ENCODE measurements around the gene GLRA3. TPM values are rescaled to one million over a fixed set of nuclear protein-coding genes. Genes with fewer than 3 reads are reported as not detected.

GLRA3 gene
- polyA plus RNA-seq, 3 donors = not detected

DNA sequence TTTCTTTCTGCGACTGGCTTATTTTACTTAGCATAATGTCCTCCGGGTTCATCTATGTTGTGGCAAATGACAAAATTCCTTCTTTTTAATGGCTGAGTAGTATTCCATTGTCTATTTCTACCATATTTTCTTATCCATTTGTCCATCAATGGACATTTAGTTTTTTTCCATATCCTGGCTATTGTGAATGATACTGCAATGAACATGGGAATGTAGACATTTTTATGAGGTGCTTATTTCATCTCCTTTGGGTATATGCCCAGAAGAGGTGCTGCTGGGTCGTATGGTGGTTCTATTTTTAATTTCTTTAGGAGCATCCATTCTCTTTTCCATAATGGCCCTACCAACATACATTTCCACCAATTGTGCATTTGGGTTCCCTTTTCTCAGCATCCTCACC is 230.2 kb downstream of the GLRA3 start:
- TF ChIP-seq, protein P1, sequence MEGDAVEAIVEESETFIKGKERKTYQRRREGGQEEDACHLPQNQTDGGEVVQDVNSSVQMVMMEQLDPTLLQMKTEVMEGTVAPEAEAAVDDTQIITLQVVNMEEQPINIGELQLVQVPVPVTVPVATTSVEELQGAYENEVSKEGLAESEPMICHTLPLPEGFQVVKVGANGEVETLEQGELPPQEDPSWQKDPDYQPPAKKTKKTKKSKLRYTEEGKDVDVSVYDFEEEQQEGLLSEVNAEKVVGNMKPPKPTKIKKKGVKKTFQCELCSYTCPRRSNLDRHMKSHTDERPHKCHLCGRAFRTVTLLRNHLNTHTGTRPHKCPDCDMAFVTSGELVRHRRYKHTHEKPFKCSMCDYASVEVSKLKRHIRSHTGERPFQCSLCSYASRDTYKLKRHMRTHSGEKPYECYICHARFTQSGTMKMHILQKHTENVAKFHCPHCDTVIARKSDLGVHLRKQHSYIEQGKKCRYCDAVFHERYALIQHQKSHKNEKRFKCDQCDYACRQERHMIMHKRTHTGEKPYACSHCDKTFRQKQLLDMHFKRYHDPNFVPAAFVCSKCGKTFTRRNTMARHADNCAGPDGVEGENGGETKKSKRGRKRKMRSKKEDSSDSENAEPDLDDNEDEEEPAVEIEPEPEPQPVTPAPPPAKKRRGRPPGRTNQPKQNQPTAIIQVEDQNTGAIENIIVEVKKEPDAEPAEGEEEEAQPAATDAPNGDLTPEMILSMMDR (IDR thresholded peaks at IDR 0.05) = no peak
- Mint-ChIP-seq H3K27ac (no peak overlapping the region), H3K4me1 (peaks cover 7% of the 10 kb centered on the region), H3K4me3 (no peak overlapping the region), H3K9me3 (no peaks in the 10 kb centered on the region), H3K27me3 (ENCODE audit: low read depth in 3 of 3) (no peaks in the 10 kb centered on the region), H3K36me3 (no peaks in the 10 kb centered on the region)
- Histone ChIP-seq H3K27me3 (ENCODE audit: control insufficient read depth in 2 of 2, insufficient read depth in 2 of 2, low read length in 2 of 2) (no peaks in the 10 kb centered on the region), H3K36me3 (replicated peaks in 1 of 2; ENCODE audit: control insufficient read depth in 1 of 2, insufficient read depth in 2 of 2, low read length in 2 of 2) (no peaks in the 10 kb centered on the region), H2AFZ (ENCODE audit: insufficient read depth, low read depth, low read length, poor library complexity, severe bottlenecking) (no peak overlapping the region), H3K4me3 (replicated peaks in 1 of 3; ENCODE audit: low read depth in 2 of 3, low read length in 3 of 3) (no peak overlapping the region), H3K9me3 (replicated peaks in 1 of 2; ENCODE audit: control insufficient read depth in 1 of 2, insufficient read depth in 1 of 2, low read length in 2 of 2) (no peaks in the 10 kb centered on the region), H3K4me2 (replicated peaks; ENCODE audit: extremely low read depth, low read length, poor library complexity, severe bottlenecking) (no peak overlapping the region), H3K9ac (ENCODE audit: insufficient read depth, low read length, poor library complexity, severe bottlenecking) (no peak overlapping the region), H3K4me1 (ENCODE audit: control insufficient read depth in 1 of 2, insufficient read depth in 2 of 2, low read length in 2 of 2) (peaks cover 5% of the 10 kb centered on the region in 2 donors), H3K79me2 (ENCODE audit: insufficient read depth, low read length) (no peaks in the 10 kb centered on the region), H3K27ac (ENCODE audit: low read depth in 1 of 2, low read length in 2 of 2) (no peak overlapping the region), H4K20me1 (ENCODE audit: insufficient read depth, low read length) (no peaks in the 10 kb centered on the region)
- no peak for DNase-seq
- no CpG with 5 or more reads among the region's 3 CpGs for WGBS (ENCODE audit: insufficient coverage)
- intact Hi-C loops (cut with micrococcal nuclease) = no loop called here

GRCh38 chr4:174596513-174596912 is 232.5 kb downstream of the GLRA3 start:
- H3K4me1 ChIP-seq (ENCODE audit: control insufficient read depth in 1 of 2, insufficient read depth in 2 of 2, low read length in 2 of 2) = peaks cover 23 to 28% of the 10 kb centered on the region in 2 donors
- H4K20me1 ChIP-seq (ENCODE audit: insufficient read depth, low read length) = no peaks in the 10 kb centered on the region
- no peak overlapping the region for H2AFZ ChIP-seq (ENCODE audit: insufficient read depth, low read depth, low read length, poor library complexity, severe bottlenecking)
- no peak overlapping the region for H3K27ac ChIP-seq (ENCODE audit: low read depth in 1 of 2, low read length in 2 of 2)
- no peak overlapping the region for H3K4me3 ChIP-seq (replicated peaks in 1 of 3; ENCODE audit: low read depth in 2 of 3, low read length in 3 of 3)
- H3K4me1 Mint-ChIP-seq = peaks cover 27% of the 10 kb centered on the region
- H3K9ac ChIP-seq (ENCODE audit: insufficient read depth, low read length, poor library complexity, severe bottlenecking) = no peak overlapping the region
- H3K36me3 ChIP-seq (replicated peaks in 1 of 2; ENCODE audit: control insufficient read depth in 1 of 2, insufficient read depth in 2 of 2, low read length in 2 of 2) = no peaks in the 10 kb centered on the region
- H3K27ac Mint-ChIP-seq = peak overlapping the region in 1 of 7 donors; percentile 77
- H3K9me3 ChIP-seq (replicated peaks in 1 of 2; ENCODE audit: control insufficient read depth in 1 of 2, insufficient read depth in 1 of 2, low read length in 2 of 2) = no peaks in the 10 kb centered on the region
- no peaks in the 10 kb centered on the region for H3K79me2 ChIP-seq (ENCODE audit: insufficient read depth, low read length)
- WGBS (ENCODE audit: insufficient coverage) = 75% methylated on average over 1 of the region's 1 CpG
- no peak overlapping the region for H3K4me2 ChIP-seq (replicated peaks; ENCODE audit: extremely low read depth, low read length, poor library complexity, severe bottlenecking)
- H3K9me3 Mint-ChIP-seq = no peaks in the 10 kb centered on the region
- H3K36me3 Mint-ChIP-seq = no peaks in the 10 kb centered on the region
- intact Hi-C loops (cut with micrococcal nuclease) = no loop called here
- no peaks in the 10 kb centered on the region for H3K27me3 Mint-ChIP-seq (ENCODE audit: low read depth in 3 of 3)
- no peak overlapping the region for H3K4me3 Mint-ChIP-seq
- no peaks in the 10 kb centered on the region for H3K27me3 ChIP-seq (ENCODE audit: control insufficient read depth in 2 of 2, insufficient read depth in 2 of 2, low read length in 2 of 2)
- TF ChIP-seq, protein P1 (IDR thresholded peaks at IDR 0.05) = no peak
- DNase-seq = no peak

Data from CD14-positive monocyte (primary cell).